HTR-8/SVneo (cell line): ENCODE measurements around the gene CYB5RL.

Experiments used
- DNase-seq: peaks from one replicate; pipeline ENCODE4 v3.0.0; 2011; ENCODE audit warnings: low spot score, mixed read lengths; ENCODE audit not compliant: insufficient read length
- FAIRE-seq: peaks from 2 replicates; lab custom pipeline; 2011; peaks lifted over from hg19 to GRCh38; lab: Jason Lieb, UNC

CYB5RL gene

DNA sequence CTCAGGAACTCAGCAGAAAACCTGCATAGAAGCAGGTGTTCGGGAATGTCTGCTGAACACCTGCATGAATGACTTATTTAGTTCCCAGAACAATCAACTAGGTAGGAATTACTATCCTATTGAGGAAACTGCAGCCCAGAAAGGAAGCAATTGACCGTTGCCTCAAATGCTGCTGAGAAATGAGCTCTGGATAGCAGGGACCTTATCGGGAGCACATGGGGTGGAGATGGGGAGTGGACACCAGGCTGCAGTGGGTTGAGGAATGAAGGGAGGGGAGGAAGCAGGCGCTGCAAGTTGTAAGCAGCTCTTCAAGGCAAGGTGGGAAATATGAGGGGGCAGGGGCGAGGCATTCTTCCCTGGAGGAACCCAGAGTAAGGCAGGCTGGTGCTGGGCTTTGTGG is 36.3 kb downstream of the CYB5RL start:
- DNase-seq = no peak
- no peak for FAIRE-seq

DNA sequence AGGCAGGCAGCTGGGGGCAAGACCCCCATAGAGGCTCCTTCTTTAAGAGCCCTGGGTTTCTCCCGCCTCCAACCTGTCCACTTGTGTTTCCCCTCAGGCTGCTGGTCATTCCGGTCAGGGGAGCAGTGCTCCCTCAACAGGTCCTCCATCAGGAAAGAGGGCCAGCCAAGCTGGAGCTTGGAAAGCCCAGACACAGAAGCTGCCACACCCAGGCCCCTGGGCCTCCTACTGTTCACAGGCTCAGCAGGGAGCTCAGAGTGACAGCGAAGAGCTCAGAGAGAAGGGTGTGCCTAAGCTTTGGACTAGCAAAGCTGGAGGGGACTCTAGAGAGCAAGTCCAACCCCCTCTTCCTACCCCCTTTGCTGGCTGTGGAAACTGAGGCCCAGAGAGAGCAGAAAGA is 36.8 kb downstream of the CYB5RL start:
- FAIRE-seq (no peak), DNase-seq (no peak)

DNA sequence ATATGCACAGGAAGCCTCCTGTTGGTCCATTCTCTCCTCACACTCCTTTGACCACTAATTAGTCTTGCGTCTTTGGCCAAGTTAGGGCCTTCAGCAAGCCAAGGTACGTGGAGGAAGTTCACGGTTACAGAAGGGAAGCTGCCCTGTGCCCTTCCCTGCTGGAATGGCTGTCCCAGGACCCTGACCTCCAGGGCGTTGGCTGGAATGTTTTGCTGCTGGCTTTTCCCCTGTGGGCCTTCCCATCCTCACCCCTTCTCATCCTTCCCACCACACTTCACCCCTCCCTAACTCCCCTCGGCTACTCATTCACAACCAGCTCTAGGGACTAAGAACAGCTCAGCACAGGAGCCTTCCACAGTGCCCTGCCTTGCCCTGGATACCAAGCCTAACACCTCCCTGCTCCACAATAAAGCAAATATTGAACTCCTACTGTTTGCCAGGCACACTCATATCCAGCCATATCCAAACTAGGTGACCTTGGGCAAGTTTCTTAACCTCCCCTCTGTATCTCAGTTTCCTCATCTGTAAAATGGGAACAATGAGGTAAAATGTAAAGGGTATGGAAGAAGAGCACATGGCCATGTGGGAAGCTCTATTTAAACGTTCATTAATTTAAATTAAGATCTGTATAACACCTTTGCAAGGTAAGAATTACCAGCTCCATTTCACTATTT is 38.2 kb downstream of the CYB5RL start:
- FAIRE-seq (no peak), DNase-seq (no peak)

DNA sequence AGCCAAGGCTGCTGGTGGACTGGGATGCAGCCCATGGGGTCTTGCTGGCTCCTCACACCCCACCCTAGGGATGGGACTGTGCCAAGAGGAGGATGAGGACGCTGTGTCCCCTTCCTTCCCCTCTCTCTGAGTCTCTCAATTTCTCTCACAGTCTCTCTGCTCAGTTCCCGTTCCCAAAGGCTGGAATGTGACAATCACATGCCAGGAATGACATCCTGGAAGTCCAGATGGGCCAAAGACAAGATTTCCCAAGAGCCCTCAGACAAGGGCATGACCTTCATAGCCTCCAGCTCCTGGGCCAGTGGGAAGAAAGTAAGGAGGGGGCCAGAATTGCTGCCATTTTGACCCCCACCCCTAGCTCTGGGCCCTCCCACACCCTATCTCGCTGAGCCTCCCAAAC is 39.5 kb downstream of the CYB5RL start:
- DNase-seq (no peak), FAIRE-seq (no peak)

DNA sequence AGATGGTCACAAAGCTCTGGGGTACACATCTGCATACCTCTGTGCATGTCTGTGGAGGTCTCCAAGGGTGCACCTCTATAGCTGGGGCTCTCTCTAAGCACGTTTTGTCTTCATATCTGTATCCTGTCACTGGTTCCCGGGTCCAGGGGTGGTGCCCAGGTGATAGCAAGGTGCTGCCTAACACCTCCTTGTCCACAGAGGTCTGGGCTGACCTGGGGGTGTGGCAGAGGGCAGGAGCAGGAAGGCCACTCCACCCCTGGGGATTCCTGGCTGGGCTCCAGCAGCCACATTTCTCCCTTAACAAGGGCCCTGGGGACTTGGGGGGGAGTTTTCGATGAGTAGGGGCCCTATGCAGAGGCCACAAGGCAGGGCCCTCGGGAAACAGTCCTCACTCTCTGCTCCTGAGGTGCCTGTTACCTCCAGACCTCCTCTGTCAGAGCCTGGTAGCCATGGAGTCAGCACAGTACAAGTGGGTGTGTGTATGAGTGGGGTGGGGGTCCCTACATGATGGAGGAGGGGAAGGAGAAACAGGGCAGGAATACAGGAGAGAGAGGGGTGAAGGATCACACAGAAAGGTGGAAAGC is 40.0 kb downstream of the CYB5RL start:
- DNase-seq (no peak), FAIRE-seq (no peak)

DNA sequence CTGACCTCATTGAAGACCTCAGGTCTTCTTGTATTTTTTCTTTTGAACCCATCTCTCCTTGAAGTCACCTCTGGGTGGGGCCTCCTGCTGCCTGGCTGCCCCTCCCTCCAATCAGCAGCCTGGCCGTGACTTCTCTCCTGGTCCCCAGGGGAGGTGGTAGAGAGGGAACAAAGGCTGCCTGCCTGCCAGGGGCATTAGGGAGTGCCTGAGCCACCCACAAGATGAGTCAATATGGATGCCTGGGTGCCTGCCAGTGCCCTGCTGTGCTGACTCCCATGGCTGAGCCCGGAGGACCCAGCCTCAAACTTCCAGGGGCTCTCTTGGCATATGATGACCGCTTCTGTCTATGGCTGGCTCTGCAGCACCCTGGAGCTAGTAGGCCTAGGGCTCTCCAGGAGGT is 41.8 kb downstream of the CYB5RL start:
- no peak for DNase-seq
- FAIRE-seq = no peak

DNA sequence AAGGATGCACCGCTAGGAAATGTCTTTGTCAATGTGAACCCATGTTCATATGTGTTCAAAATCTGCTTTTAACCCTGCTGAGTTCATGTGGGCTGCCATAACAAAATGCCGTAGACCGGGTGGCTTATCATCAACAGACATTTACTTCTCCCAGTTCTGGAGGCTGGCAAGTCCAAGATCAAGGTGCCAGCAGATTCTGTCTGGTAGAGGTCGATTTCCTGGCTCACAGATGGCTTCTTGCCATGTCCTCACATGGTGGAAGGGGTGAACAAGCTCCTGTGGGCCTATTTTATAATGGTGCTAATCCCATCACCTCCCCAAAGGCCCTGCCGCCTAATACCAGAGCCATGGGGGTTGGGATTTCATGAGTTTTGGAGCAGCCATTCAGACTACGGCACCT is 42.4 kb downstream of the CYB5RL start:
- FAIRE-seq = no peak

DNA sequence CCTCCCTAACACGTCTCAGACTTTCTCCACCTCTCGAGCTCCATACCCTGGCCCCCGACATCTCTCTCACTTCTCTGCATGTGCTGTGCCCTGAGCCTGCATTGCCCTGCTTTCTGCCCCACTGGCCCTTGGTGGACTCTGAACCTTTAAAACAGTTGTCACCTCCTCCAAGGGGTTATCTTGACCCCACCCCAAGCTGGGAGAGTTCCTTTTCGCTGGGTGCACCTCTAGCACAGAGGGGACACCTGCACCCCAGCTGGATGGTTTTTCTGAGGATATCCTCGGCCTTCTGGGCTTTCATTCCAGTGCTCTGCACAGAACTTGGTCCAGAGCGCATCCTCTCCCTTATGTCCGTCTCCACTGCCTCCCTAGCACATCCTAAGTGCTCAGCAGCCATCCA is 42.8 kb downstream of the CYB5RL start:
- FAIRE-seq = no peak

More for the DNA sequence above, 42.4 kb downstream of the CYB5RL start:
- no peak for DNase-seq

DNA sequence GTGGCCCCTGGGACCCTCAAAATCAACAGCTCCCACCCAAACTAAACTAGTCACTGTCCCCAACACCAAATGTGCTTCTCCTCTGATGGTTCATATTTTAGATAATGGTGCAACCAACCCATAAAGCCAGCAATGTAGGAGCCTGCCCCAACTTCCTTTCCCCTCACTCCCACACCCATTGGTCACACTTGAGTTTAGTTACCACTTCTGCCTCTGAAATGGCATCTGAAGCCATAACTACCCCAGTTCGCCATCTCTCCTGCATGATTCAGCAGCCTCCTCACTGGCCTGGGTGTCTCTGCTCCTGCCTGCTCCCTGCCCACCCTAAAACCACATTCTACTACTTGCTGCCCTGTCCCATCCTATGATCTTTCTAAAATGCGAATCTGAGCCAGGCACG is 43.6 kb downstream of the CYB5RL start:
- FAIRE-seq = no peak
- no peak for DNase-seq

More for the DNA sequence above, 42.8 kb downstream of the CYB5RL start:
- DNase-seq = no peak

DNA sequence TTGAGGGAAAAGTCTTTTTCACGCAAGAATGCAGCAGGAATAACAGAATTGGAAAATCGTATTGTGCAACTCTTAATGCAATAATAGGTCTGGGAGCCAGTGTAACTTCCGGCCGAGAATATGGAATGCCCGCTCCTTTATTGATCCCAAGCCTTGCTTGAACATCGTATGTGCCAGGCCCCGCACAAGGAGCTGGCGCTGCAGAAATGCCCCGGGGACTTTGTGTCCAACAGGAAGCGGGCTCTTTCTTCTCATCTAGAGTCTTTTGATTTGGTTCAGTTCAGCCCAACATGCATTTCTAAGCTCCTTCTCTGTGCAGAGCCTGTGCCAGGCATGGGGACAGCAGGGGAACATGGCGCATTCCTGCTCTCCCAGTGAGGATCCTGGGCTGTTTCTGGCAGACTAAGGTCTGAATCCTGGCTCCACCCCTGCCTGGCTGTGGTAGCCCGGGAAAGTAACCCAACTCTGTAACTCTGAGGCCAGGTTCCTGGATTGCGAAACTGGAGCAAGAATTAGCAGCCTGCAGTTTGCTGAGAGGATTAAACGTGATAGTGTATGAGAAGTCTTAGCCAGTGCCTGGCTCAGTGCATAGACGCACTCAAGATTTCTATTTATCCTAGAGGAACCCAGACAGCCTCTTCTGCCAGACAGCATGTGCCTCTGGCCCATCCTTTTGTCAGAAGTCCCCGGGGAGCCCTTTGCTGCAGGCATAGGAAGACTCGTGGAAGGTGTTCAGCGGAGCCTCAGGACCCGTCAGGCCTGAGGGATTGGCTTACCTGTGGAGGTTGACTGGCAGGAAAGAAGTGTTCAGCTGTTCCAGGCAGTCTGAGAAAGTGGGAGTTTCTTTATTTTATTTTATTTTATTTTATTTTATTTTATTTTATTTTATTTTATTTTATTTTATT is 46.0 kb downstream of the CYB5RL start:
- FAIRE-seq = no peak
- peak; percentile 47 for DNase-seq

DNA sequence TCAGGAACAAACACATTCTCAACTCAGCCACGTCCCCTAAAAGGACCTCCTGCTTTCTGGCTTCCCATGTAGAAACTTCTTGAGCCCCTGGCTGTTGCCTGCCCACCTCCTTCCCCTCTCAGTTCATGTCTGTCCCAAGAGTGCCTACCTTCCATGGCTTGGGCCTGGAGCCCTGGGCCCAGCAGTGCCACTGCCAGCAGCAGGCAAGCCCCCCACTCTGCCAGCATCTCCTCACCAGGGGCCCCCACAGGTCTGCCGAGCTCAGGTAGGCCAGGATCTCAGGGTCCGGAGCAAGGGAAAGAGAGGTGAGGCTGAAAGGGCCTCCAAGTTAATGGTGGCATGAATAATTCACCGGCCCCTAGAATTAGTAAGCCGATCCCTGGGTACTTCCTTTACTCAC is 47.1 kb downstream of the CYB5RL start, which contains the start of gene CDCP2:
Gene CDCP2 (minus strand): TSS at position 305 of the 400 bp plus-strand sequence. CDS start 78 bp downstream, at position 227.
- FAIRE-seq (no peak), DNase-seq (no peak)

DNA sequence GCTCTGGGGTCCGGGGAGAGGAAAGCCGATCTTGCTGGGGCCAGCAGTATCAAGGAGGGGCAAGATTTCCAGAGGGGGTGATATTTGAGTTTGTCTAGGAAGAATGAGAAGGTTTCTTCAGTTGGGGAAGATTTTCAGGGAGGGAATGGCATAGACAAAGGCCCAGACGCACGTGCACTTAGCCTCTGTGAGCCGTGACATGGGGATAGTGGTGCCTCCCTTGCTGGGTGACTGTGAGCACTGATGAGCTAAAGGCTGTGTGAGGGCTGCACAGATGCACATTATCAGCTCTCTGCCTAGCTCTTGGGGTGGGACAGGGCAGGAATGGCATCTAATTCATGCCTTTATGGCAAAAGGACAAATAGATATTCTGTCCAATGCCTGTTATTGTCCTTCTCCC is 48.8 kb downstream of the CYB5RL start:
- FAIRE-seq (no peak), DNase-seq (no peak)
